HepG2 (cell line): ENCODE data around the gene CHID1. TPM values are rescaled to one million over a fixed set of nuclear protein-coding genes. Genes with fewer than 3 reads are reported as not detected.

Experiments
- BATF2 ChIP-seq: sonication (generic); formaldehyde crosslinking; IDR thresholded peaks from 2 replicates; pipeline ENCODE4 v1.8.0; 2022; ENCODE audit warnings: mild to moderate bottlenecking, missing genetic modification reagents, moderate library complexity
- PBX3 ChIP-seq: sonication (generic); formaldehyde crosslinking; IDR thresholded peaks from 2 replicates; pipeline ENCODE4 v1.8.1; 2023; ENCODE audit warnings: missing genetic modification reagents, inconsistent platforms, borderline replicate concordance
- PRDM10 ChIP-seq: sonication (generic); formaldehyde crosslinking; IDR thresholded peaks from 2 replicates; pipeline ENCODE4 v1.4.0; 2020; ENCODE audit warnings: low read depth, missing genetic modification reagents
- ZNF646 ChIP-seq: sonication (generic); formaldehyde crosslinking; IDR thresholded peaks from 2 replicates; pipeline ENCODE4 v1.9.0; 2021; ENCODE audit warnings: mild to moderate bottlenecking, missing genetic modification reagents
- polyA plus RNA-seq, 8 experiments: library from polyadenylated mRNA; depleted of rRNA in 3 of 8; stranded (reverse) in 7 of 8; unstranded in 1 of 8; fragments of >200 nt; fragmentation: Illumina TruSeq in 4 of 8; extraction: Trizol in 4 of 8; gene quantifications; 2 replicates each; pipeline versions ENCODE4 v1.2.1 to v1.2.3, GENCODE V29; 2011 to 2016; ENCODE audit warnings: low read depth in 4 of 8, missing spikeins in 1 of 8, mixed read lengths in 1 of 8; ENCODE audit not compliant: insufficient read depth in 1 of 8
- total RNA-seq, 5 experiments: library from RNA; depleted of rRNA; stranded (reverse); fragments of >200 nt; fragmentation: Illumina TruSeq; extraction: Trizol; gene quantifications; 2 replicates each; pipeline ENCODE4 v1.2.3, GENCODE V29; 2016; ENCODE audit warnings: low read depth in 1 of 5

The CHID1 gene
- total and polyA plus RNA-seq, 2 of the 13 experiments (the other 11 are each of a cell fraction or from before 2014, with no cell fraction given), result 65.1 to 93.6 TPM

- TF ChIP-seq ZNF646 (CRISPR knock-in tag) (peak; percentile 65; the same call in 1 of the 2 replicates), PBX3 (CRISPR knock-in tag) (no peak), BATF2 (CRISPR knock-in tag) (no peak), PRDM10 (no peak)
These were observed 44.0 kb upstream of the CHID1 start (continued) for GRCh38 chr11:954392-955153.
